Measurements from ENCODE around the gene PRKN. TPM values are rescaled to one million over a fixed set of nuclear protein-coding genes. Genes with fewer than 3 reads are reported as not detected.
A peak's percentile ranks its signal among the peaks of the same experiment; 100 is the strongest.

PRKN gene
- total RNA-seq, 1 donor from 2014 or later, result 2.8 TPM

DNA sequence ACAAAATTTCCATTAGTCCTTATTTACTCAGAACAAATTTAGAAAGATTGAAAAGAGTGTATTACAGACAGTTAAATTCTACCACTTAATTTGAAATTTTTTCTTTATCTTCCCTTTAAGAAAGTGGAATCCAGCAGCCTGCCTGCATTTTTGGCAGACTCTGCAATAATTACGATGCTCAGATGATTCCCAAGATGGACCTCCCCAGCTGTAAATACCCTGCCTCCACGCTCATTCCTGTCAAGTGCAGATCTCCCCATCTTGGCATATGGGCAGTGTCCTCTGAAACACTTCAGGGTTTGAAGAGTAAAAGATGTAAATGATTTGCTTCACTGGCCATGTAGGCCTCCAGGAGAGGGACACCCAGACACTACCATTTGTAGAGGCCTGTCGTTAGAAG lies 471.2 kb downstream of the PRKN start:
- no peaks in the 10 kb centered on the region for H4K20me1 ChIP-seq (ENCODE audit: low read depth)
- no peak overlapping the region for H3K4me2 ChIP-seq
- H3K27me3 ChIP-seq, result no peaks in the 10 kb centered on the region
- H3F3A ChIP-seq (ENCODE audit: low read depth), result no peaks in the 10 kb centered on the region
- Mint-ChIP-seq H3K27ac (no peak overlapping the region), H3K4me1 (no peaks in the 10 kb centered on the region), H3K36me3 (peaks cover 3% of the 10 kb centered on the region), H3K4me3 (no peak overlapping the region), H3K27me3 (ENCODE audit: insufficient read depth, low read depth) (peaks cover 4% of the 10 kb centered on the region), H3K9me3 (no peaks in the 10 kb centered on the region)
- H3K27ac ChIP-seq, result no peak overlapping the region
- H3K36me3 ChIP-seq, result no peaks in the 10 kb centered on the region
- TF ChIP-seq, protein P1, sequence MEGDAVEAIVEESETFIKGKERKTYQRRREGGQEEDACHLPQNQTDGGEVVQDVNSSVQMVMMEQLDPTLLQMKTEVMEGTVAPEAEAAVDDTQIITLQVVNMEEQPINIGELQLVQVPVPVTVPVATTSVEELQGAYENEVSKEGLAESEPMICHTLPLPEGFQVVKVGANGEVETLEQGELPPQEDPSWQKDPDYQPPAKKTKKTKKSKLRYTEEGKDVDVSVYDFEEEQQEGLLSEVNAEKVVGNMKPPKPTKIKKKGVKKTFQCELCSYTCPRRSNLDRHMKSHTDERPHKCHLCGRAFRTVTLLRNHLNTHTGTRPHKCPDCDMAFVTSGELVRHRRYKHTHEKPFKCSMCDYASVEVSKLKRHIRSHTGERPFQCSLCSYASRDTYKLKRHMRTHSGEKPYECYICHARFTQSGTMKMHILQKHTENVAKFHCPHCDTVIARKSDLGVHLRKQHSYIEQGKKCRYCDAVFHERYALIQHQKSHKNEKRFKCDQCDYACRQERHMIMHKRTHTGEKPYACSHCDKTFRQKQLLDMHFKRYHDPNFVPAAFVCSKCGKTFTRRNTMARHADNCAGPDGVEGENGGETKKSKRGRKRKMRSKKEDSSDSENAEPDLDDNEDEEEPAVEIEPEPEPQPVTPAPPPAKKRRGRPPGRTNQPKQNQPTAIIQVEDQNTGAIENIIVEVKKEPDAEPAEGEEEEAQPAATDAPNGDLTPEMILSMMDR (IDR thresholded peaks at IDR 0.05), result no peak
- TF ChIP-seq EZH2 (IDR thresholded peaks at IDR 0.05) (no peak), EZH2phosphoT487 (IDR thresholded peaks at IDR 0.05) (no peak)
- peaks cover 11% of the 10 kb centered on the region for H3K4me1 ChIP-seq
- no peak overlapping the region for H3K4me3 ChIP-seq
- no peak for DNase-seq (ENCODE audit: low spot score)
- H3K9me3 ChIP-seq (ENCODE audit: low read depth), result no peaks in the 10 kb centered on the region
- no peaks in the 10 kb centered on the region for H3K79me2 ChIP-seq (ENCODE audit: low read depth)
- no peak overlapping the region for H2AFZ ChIP-seq (replicated peaks)
- no peak overlapping the region for H3K9ac ChIP-seq

DNA sequence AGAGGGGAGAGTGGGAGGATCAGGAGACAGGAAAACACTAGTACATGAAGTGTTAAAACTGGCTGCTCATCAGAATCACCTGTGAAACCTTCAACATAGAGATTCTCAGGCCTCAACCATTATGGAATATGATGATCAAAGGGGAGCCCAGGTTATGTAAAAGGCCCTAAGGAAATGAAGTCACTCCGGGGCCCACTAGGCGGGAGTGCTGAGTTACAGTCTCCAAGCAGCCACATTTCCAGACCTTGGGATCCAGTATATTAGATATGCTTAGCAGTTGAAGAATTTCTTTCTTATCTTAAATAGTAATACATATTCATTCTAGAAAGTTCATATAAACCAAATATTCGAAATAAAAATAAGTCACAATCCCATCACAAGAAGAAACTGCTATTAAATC lies 476.3 kb downstream of the PRKN start:
- H3K9me3 ChIP-seq (ENCODE audit: low read depth), result no peaks in the 10 kb centered on the region
- Mint-ChIP-seq H3K9me3 (no peaks in the 10 kb centered on the region), H3K4me3 (no peak overlapping the region), H3K4me1 (no peaks in the 10 kb centered on the region), H3K36me3 (no peaks in the 10 kb centered on the region), H3K27me3 (ENCODE audit: insufficient read depth, low read depth) (peaks cover 2% of the 10 kb centered on the region), H3K27ac (no peak overlapping the region)
- no peak overlapping the region for H3K27ac ChIP-seq
- H3K4me1 ChIP-seq, result peaks cover 3% of the 10 kb centered on the region
- H2AFZ ChIP-seq (replicated peaks), result no peak overlapping the region
- no peaks in the 10 kb centered on the region for H3K79me2 ChIP-seq (ENCODE audit: low read depth)
- H3K27me3 ChIP-seq, result no peaks in the 10 kb centered on the region
- no peaks in the 10 kb centered on the region for H4K20me1 ChIP-seq (ENCODE audit: low read depth)
- no peak overlapping the region for H3K9ac ChIP-seq
- DNase-seq (ENCODE audit: low spot score), result peak; percentile 37
- no peak for TF ChIP-seq EZH2phosphoT487 (IDR thresholded peaks at IDR 0.05)
- TF ChIP-seq, protein P1 (IDR thresholded peaks at IDR 0.05), result peak; percentile 61
- H3K36me3 ChIP-seq, result no peaks in the 10 kb centered on the region
- no peak overlapping the region for H3K4me2 ChIP-seq
- no peak overlapping the region for H3K4me3 ChIP-seq
- no peaks in the 10 kb centered on the region for H3F3A ChIP-seq (ENCODE audit: low read depth)

DNA sequence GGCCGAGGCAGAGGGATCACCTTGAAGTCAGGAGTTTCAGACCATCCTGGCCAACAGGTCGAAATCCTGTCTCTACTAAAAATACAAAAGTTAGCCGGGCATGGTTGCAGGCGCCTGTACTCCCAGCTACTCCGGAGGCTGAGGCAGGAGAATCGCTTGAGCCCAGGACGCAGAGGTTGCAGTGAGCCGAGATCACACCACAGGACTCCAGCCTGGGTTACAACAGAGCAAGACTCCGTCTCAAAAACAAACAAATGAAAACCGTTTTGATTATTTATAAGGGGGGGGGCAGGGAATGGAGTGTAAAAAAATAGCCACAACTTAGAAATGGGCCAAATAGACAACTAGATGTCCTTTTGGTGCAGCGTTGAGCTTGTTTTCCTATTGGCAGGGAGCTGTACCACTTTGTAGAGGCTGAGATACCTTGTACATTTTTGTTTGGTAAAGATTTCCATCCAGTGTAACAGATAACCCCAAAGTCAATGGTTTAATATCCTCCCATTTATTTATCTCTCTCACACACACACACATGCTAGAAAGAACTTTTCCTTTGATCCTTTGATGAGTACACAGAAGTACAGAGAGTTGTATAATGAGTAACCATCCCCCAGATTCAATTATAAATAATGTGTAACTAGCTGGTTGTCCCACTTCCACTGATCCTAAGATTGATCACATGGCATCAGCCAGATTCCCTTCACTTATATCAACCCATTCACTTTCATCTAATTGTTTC lies 477.5 kb downstream of the PRKN start:
- H3K9ac ChIP-seq, result no peak overlapping the region
- Mint-ChIP-seq H3K27me3 (ENCODE audit: insufficient read depth, low read depth) (peaks cover 2% of the 10 kb centered on the region), H3K9me3 (no peaks in the 10 kb centered on the region), H3K4me3 (no peak overlapping the region), H3K36me3 (no peaks in the 10 kb centered on the region), H3K4me1 (no peaks in the 10 kb centered on the region), H3K27ac (no peak overlapping the region)
- no peak for DNase-seq (ENCODE audit: low spot score)
- H3K27me3 ChIP-seq, result no peaks in the 10 kb centered on the region
- no peak overlapping the region for H3K4me3 ChIP-seq
- H3K79me2 ChIP-seq (ENCODE audit: low read depth), result no peaks in the 10 kb centered on the region
- no peaks in the 10 kb centered on the region for H4K20me1 ChIP-seq (ENCODE audit: low read depth)
- no peak for TF ChIP-seq EZH2phosphoT487 (IDR thresholded peaks at IDR 0.05)
- no peak for TF ChIP-seq EZH2 (IDR thresholded peaks at IDR 0.05)
- TF ChIP-seq, protein P1 (IDR thresholded peaks at IDR 0.05), result no peak
- peaks cover 3% of the 10 kb centered on the region for H3K4me1 ChIP-seq
- H3F3A ChIP-seq (ENCODE audit: low read depth), result no peaks in the 10 kb centered on the region
- H3K27ac ChIP-seq, result no peak overlapping the region
- H3K36me3 ChIP-seq, result no peaks in the 10 kb centered on the region
- no peak overlapping the region for H3K4me2 ChIP-seq
- no peaks in the 10 kb centered on the region for H3K9me3 ChIP-seq (ENCODE audit: low read depth)
- no peak overlapping the region for H2AFZ ChIP-seq (replicated peaks)

All from neural progenitor cell (in vitro differentiated cells).